ENCODE measurements around the gene XRCC4.

The XRCC4 gene

GRCh38 chr5:83400701-83401100, 323.4 kb downstream of the XRCC4 start:
- no peak for DNase-seq (ENCODE audit: low read depth)
- no peak overlapping the region for H3K4me3 ChIP-seq (replicated peaks; ENCODE audit: low read depth, low read length)
- no peak for TF ChIP-seq CTCF (IDR thresholded peaks at IDR 0.05; ENCODE audit: low read length, missing control alignments)

GRCh38 chr5:83401122-83401731, 323.9 kb downstream of the XRCC4 start:
- no peak overlapping the region for H3K4me3 ChIP-seq (replicated peaks; ENCODE audit: low read depth, low read length)
- DNase-seq (ENCODE audit: low read depth), result peak; percentile 28
- no peak for TF ChIP-seq CTCF (IDR thresholded peaks at IDR 0.05; ENCODE audit: low read length, missing control alignments)

GRCh38 chr5:83401775-83402174, 324.4 kb downstream of the XRCC4 start:
- DNase-seq (ENCODE audit: low read depth), result no peak
- H3K4me3 ChIP-seq (replicated peaks; ENCODE audit: low read depth, low read length), result no peak overlapping the region
- no peak for TF ChIP-seq CTCF (IDR thresholded peaks at IDR 0.05; ENCODE audit: low read length, missing control alignments)

Data from fibroblast of pulmonary artery (primary cell).